Activated naive CD4-positive, alpha-beta T cell treated with anti-CD3 and anti-CD28 coated beads for 36 hours (primary cell): ENCODE results near the gene ADAMTS20. TPM values are rescaled to one million over a fixed set of nuclear protein-coding genes. Genes with fewer than 3 reads are reported as not detected.
"Not testable (repeated sequence)": the region's sequence is repeated elsewhere in the genome, so short reads cannot be mapped to it uniquely, and the experiment has no call there.

Experiments used
- CTCF ChIA-PET: fragments of 350-600 bp; sonication (Branson Sonifier 250); formaldehyde crosslinking; loops from one replicate; lab custom pipeline; 2021; ENCODE audit warnings: antibody characterized with exemption; lab: Charles Lee
- DNase-seq: peaks from one replicate; pipeline ENCODE4 v3.0.0-alpha.2; 2020
- H3K27ac Mint-ChIP-seq: one replicate; pipeline ENCODE4 v1.8.0; 2021; ENCODE audit warnings: mild to moderate bottlenecking, mixed read lengths
- H3K27me3 Mint-ChIP-seq: one replicate; pipeline ENCODE4 v1.8.0; 2021; ENCODE audit warnings: low read depth, mixed read lengths
- H3K36me3 Mint-ChIP-seq: one replicate; pipeline ENCODE4 v1.8.0; 2021; ENCODE audit warnings: low read depth, mixed read lengths
- H3K4me1 Mint-ChIP-seq: one replicate; pipeline ENCODE4 v1.8.0; 2021; ENCODE audit warnings: low read depth, mixed read lengths
- H3K4me3 Mint-ChIP-seq: one replicate; pipeline ENCODE4 v1.8.0; 2021; ENCODE audit warnings: mild to moderate bottlenecking, moderate library complexity, mixed read lengths
- H3K9me3 Mint-ChIP-seq: one replicate; pipeline ENCODE4 v1.8.0; 2021; ENCODE audit warnings: mixed read lengths
- intact Hi-C: fragments of 100-400 bp; cut with micrococcal nuclease; formaldehyde crosslinking; loops from one replicate; pipeline ENCODE4 v1.15.1; 2023
- total RNA-seq, 2 experiments: library from RNA; stranded (reverse); gene quantifications; one replicate each; pipeline ENCODE4 v1.2.3, GENCODE V29; 2021

ADAMTS20 gene
- total RNA-seq, 2 experiments from 2014 or later, result not detected

- H3K4me3 Mint-ChIP-seq, result no peak overlapping the region
- no peaks in the 10 kb centered on the region for H3K9me3 Mint-ChIP-seq
- intact Hi-C loops, result no loop called here
- H3K4me1 Mint-ChIP-seq, result no peaks in the 10 kb centered on the region
- CTCF ChIA-PET, result no interaction called here
- no peaks in the 10 kb centered on the region for H3K27me3 Mint-ChIP-seq
- H3K27ac Mint-ChIP-seq, result no peak overlapping the region
- DNase-seq, result no peak
- no peaks in the 10 kb centered on the region for H3K36me3 Mint-ChIP-seq
Measured at GRCh38 chr12:43396671-43397070, 155.3 kb downstream of the ADAMTS20 start.

- no peak overlapping the region for H3K27ac Mint-ChIP-seq
- intact Hi-C loops, result no loop called here
- H3K4me1 Mint-ChIP-seq, result no peaks in the 10 kb centered on the region
- H3K4me3 Mint-ChIP-seq, result no peak overlapping the region
- peaks cover 6% of the 10 kb centered on the region for H3K9me3 Mint-ChIP-seq
- no peaks in the 10 kb centered on the region for H3K27me3 Mint-ChIP-seq
- no peaks in the 10 kb centered on the region for H3K36me3 Mint-ChIP-seq
- no peak for DNase-seq
- CTCF ChIA-PET, result no interaction called here
Measured at GRCh38 chr12:43392116-43392515, 159.9 kb downstream of the ADAMTS20 start.

DNA sequence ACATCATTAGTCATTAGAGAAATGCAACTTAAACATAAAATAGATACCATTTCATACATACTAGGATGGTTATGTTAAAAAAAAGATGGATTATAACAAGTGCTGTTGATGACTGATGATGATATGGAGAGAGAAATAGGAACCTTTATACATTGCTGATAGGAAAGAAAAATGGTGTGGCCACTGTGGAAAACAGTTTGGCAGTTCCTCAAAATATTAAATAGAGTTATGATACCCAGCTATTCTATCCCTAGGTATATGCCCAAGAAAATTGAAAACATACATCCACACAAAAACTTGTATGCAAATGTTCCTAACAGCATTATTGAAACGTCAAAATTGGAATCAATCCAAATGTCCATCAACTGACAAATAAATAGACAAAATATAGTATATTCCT lies 170.1 kb downstream of the ADAMTS20 start:
- Mint-ChIP-seq H3K9me3 (peaks cover 10% of the 10 kb centered on the region), H3K27me3 (no peaks in the 10 kb centered on the region), H3K36me3 (no peaks in the 10 kb centered on the region), H3K27ac (no peak overlapping the region), H3K4me1 (no peaks in the 10 kb centered on the region), H3K4me3 (no peak overlapping the region)
- intact Hi-C loops, result loop anchor here (5.0 kb wide), 1 partner anchor 225 kb away; no protein-coding TSS in a partner anchor
- CTCF ChIA-PET, result interaction anchor here (1.1 kb wide), 1 partner anchor 9 kb away, joined by 4 read pairs; no protein-coding TSS in a partner anchor
- DNase-seq, result no peak

DNA sequence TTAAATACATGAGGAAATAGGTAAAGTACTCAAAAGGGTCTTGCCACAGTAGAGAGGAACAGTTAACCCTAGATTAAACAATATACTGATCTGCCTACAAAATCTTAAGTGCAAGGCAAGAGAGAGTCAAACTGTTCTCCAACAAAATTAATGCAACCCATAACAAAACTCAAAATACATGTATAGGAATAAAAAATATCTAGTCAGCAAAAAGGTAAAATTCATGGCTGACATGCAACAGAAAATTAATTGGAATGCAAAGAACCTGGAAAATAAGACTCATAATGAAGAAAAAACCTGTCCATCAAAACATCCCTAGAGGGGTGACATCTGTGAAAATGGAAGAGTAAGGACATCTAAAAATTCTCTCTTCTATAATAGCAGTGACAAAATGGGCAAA lies 173.6 kb downstream of the ADAMTS20 start:
- Mint-ChIP-seq H3K4me1 (no peaks in the 10 kb centered on the region), H3K36me3 (no peaks in the 10 kb centered on the region), H3K27ac (no peak overlapping the region), H3K9me3 (peaks cover 8% of the 10 kb centered on the region), H3K4me3 (no peak overlapping the region), H3K27me3 (no peaks in the 10 kb centered on the region)
- no peak for DNase-seq
- intact Hi-C loops, result no loop called here
- CTCF ChIA-PET, result no interaction called here

DNA sequence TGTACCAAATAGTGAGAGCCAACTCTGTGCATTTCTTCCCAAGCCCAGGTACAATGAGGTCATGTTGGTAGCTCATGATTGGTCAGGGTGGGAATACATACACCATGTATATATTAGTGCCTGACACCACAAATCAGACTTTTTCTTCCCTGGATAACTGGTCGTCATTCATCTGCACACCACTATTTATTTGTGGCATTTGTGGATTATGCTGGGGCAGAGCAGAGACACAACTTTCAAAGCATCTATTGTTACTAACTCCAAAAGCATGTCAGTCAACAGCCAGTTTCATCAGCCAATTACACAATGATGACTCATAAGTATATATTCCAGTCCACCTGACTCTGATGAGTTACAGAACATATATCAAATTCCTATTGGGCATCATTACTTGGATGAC lies 181.7 kb downstream of the ADAMTS20 start:
- CTCF ChIA-PET, result no interaction called here

DNA sequence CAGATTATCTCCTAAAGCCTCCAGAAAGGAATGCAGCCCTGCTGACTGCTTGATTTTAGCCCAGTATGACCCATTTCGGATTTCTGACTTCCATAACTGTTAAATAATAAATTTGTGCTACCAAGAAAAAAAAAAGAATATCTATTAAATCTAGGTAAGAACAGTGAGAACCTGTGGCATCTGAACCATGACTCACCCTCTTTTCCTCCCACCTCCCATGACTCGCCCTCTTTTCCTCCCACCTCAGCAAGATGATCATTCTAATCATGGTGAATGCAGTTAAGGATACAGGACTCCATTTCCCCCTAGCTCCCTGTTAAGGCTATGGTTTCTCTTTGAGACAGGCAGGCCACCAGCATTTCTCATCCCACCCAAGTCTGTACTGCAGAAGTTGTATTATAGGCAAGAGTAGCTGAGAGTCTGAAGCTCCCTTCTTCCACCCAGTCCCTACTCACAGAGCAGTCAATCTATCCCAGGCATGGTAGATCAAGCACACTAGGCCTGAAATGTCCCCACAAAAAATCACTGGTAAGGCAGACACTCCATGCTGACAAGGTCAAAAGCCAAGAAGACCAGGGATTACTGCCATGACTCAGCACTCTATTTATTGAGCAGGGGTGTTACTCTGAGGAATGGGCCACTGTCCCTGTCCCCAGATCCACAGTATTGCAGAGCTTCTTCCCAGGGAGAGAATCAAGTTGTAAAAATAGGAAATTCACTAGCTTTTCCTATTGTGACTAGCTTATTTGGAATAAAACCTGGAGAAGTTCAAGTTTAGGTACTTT lies 188.9 kb downstream of the ADAMTS20 start:
- no peak overlapping the region for H3K27ac Mint-ChIP-seq

More for the DNA sequence above, 181.7 kb downstream of the ADAMTS20 start:
- no peaks in the 10 kb centered on the region for H3K27me3 Mint-ChIP-seq
- no peaks in the 10 kb centered on the region for H3K4me1 Mint-ChIP-seq
- H3K4me3 Mint-ChIP-seq, result no peak overlapping the region
- no peak overlapping the region for H3K27ac Mint-ChIP-seq
- H3K36me3 Mint-ChIP-seq, result no peaks in the 10 kb centered on the region
- intact Hi-C loops, result no loop called here
- DNase-seq, result no peak
- no peaks in the 10 kb centered on the region for H3K9me3 Mint-ChIP-seq

DNA sequence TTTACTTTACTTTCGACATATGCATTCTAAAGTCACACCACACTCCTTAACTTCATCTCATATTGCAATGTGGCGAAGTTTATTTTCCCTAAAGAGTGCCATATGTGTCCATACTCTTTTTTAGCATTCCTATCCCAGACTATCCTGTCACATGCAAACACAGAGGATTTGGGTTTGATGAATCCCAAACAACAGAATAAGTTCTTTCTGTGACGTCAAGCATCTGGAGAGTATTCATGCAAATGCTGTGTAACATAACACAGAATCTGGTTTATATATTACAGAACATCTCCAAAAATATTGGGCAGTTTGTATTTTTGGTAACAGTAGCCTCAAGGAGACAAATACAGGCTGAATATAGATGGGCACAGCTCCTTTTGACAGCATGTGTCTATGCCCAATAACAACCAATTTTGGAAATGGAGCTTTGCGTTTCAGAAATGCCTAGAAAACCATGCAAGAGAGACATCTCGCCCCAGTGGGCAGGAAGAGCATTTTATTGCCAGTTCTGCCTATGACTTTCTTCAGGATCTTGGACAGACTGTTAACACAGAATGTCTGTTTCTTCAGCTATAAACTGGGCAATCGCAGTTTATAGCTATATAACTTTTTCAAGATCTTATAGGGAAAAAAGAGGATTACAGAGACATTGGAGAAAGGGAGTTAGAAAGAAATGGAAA lies 190.8 kb downstream of the ADAMTS20 start:
- H3K4me1 Mint-ChIP-seq, result no peaks in the 10 kb centered on the region
- CTCF ChIA-PET, result no interaction called here
- H3K27me3 Mint-ChIP-seq, result no peaks in the 10 kb centered on the region
- intact Hi-C loops, result no loop called here
- DNase-seq, result no peak
- no peak overlapping the region for H3K27ac Mint-ChIP-seq
- H3K36me3 Mint-ChIP-seq, result no peaks in the 10 kb centered on the region
- no peaks in the 10 kb centered on the region for H3K9me3 Mint-ChIP-seq
- no peak overlapping the region for H3K4me3 Mint-ChIP-seq

More for the DNA sequence above, 188.9 kb downstream of the ADAMTS20 start:
- intact Hi-C loops, result no loop called here
- H3K4me1 Mint-ChIP-seq, result no peaks in the 10 kb centered on the region
- H3K4me3 Mint-ChIP-seq, result no peak overlapping the region
- peak; percentile 6 for DNase-seq
- H3K9me3 Mint-ChIP-seq, result no peaks in the 10 kb centered on the region
- no peaks in the 10 kb centered on the region for H3K27me3 Mint-ChIP-seq
- no peaks in the 10 kb centered on the region for H3K36me3 Mint-ChIP-seq
- CTCF ChIA-PET, result no interaction called here

DNA sequence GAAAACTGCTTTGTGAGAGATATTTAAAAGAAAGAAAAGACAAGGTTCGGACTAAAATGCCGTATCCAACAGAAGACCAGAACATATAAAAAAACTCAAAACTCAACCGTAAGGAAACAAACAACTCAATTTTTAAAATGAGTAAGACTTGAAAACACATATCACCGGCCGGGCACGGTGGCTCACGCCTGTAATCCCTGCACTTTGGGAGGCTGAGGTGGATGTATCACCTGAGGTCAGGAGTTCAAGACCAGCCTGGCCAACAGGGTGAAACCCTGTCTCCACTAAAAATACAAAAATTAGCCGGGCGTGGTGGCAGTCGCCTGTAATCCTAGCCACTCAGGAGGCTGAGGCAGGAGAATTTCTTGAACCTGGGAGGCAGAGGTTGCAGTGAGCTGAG lies 192.0 kb downstream of the ADAMTS20 start:
- H3K4me1 Mint-ChIP-seq, CTCF ChIA-PET, H3K4me3 Mint-ChIP-seq, DNase-seq, H3K27me3 Mint-ChIP-seq, H3K9me3 Mint-ChIP-seq, H3K27ac Mint-ChIP-seq, H3K36me3 Mint-ChIP-seq, intact Hi-C loops: not testable (repeated sequence)

- H3K27me3 Mint-ChIP-seq, result no peaks in the 10 kb centered on the region
- intact Hi-C loops, result loop anchor here (10.0 kb wide), 1 partner anchor 308 kb away; no protein-coding TSS in a partner anchor
- no peak overlapping the region for H3K27ac Mint-ChIP-seq
- no peak overlapping the region for H3K4me3 Mint-ChIP-seq
- no peaks in the 10 kb centered on the region for H3K4me1 Mint-ChIP-seq
- H3K36me3 Mint-ChIP-seq, result no peaks in the 10 kb centered on the region
- no peak for DNase-seq
- CTCF ChIA-PET, result no interaction called here
- H3K9me3 Mint-ChIP-seq, result no peaks in the 10 kb centered on the region
Measured at GRCh38 chr12:43357141-43357540, 194.9 kb downstream of the ADAMTS20 start.

GRCh38 chr12:43352001-43352400 lies 200.0 kb downstream of the ADAMTS20 start:
- intact Hi-C loops, result loop anchor here (5.0 to 10.0 kb wide), 2 partner anchors 313 to 530 kb away; no protein-coding TSS in a partner anchor
- no peaks in the 10 kb centered on the region for H3K4me1 Mint-ChIP-seq
- no peak overlapping the region for H3K4me3 Mint-ChIP-seq
- CTCF ChIA-PET, result no interaction called here
- peaks cover 2% of the 10 kb centered on the region for H3K27me3 Mint-ChIP-seq
- no peak overlapping the region for H3K27ac Mint-ChIP-seq
- H3K36me3 Mint-ChIP-seq, result no peaks in the 10 kb centered on the region
- no peaks in the 10 kb centered on the region for H3K9me3 Mint-ChIP-seq
- DNase-seq, result no peak

GRCh38 chr12:43349863-43350262 lies 202.1 kb downstream of the ADAMTS20 start:
- no peak overlapping the region for H3K27ac Mint-ChIP-seq
- H3K9me3 Mint-ChIP-seq, result peaks cover 8% of the 10 kb centered on the region
- H3K4me1 Mint-ChIP-seq, result no peaks in the 10 kb centered on the region
- CTCF ChIA-PET, result no interaction called here
- no peak for DNase-seq
- no peaks in the 10 kb centered on the region for H3K36me3 Mint-ChIP-seq
- intact Hi-C loops, result loop anchor here (5.0 to 10.0 kb wide), 2 partner anchors 315 to 532 kb away; no protein-coding TSS in a partner anchor
- peaks cover 2% of the 10 kb centered on the region for H3K27me3 Mint-ChIP-seq
- no peak overlapping the region for H3K4me3 Mint-ChIP-seq

DNA sequence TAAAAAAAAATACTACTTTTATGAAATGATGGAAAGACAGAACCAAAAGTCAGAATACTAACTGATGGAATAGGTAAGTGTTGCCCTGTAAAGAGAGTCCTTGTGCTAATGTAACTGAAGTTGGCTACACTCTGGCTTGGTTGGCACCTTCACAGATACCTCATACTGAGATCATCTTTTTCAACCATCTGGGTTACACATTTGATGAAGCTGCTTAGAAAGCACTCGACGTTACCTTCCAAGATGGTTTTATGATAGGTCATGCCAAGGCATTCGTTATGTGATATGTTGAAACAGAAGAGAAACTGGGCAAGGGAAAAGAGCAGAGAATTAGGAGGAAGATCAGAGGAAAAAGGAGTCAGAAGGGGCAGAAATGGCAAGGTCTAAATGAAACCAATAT lies 203.8 kb downstream of the ADAMTS20 start:
- H3K27me3 Mint-ChIP-seq, result peaks cover 2% of the 10 kb centered on the region
- DNase-seq, result no peak
- peaks cover 13% of the 10 kb centered on the region for H3K9me3 Mint-ChIP-seq
- no peaks in the 10 kb centered on the region for H3K4me1 Mint-ChIP-seq
- intact Hi-C loops, result no loop called here
- CTCF ChIA-PET, result no interaction called here
- H3K36me3 Mint-ChIP-seq, result no peaks in the 10 kb centered on the region
- no peak overlapping the region for H3K4me3 Mint-ChIP-seq
- H3K27ac Mint-ChIP-seq, result no peak overlapping the region

DNA sequence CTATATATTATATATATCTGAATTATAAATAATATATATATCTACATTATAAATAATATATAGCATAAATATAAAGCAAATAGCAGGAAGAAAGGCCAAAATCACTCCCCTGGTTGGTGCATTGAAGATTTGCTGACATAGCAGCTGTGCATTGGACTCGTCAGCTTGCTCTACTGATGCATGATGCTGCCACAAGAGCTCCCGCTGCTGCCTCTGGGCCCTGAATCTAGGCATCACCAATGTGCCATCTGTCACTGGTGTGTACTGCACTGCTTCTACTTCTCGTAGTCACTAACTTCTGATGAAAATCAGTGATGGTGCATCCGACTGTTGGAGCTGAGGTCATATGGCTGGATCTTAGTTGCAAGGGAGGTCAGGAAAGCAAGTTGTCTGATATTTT lies 205.0 kb downstream of the ADAMTS20 start:
- no peak for DNase-seq
- CTCF ChIA-PET, result no interaction called here
- no peaks in the 10 kb centered on the region for H3K36me3 Mint-ChIP-seq
- H3K27ac Mint-ChIP-seq, result no peak overlapping the region
- no peaks in the 10 kb centered on the region for H3K4me1 Mint-ChIP-seq
- no peak overlapping the region for H3K4me3 Mint-ChIP-seq
- H3K9me3 Mint-ChIP-seq, result peaks cover 13% of the 10 kb centered on the region
- H3K27me3 Mint-ChIP-seq, result peaks cover 2% of the 10 kb centered on the region
- intact Hi-C loops, result no loop called here
